Brain microvascular endothelial cell (primary cell): Measurements from ENCODE around the gene EPO.
"Not testable (repeated sequence)": the region's sequence is repeated elsewhere in the genome, so short reads cannot be mapped to it uniquely, and the experiment has no call there.

Source experiments
- DNase-seq: peaks from one replicate; pipeline ENCODE4 v3.0.0-alpha.2; 2020
- H3K27ac ChIP-seq: fragments of 250-450 bp; sonication (Bioruptor Pico); 2 replicates; pipeline ENCODE4 v1.5.1; 2020; ENCODE audit warnings: mild to moderate bottlenecking, moderate library complexity
- H3K27me3 ChIP-seq: fragments of 250-450 bp; sonication (Bioruptor Pico); replicated peaks from 2 replicates; pipeline ENCODE4 v1.5.1; 2020; ENCODE audit warnings: mild to moderate bottlenecking
- H3K36me3 ChIP-seq: fragments of 250-450 bp; sonication (Bioruptor Pico); replicated peaks from 2 replicates; pipeline ENCODE4 v1.5.1; 2020; ENCODE audit warnings: mild to moderate bottlenecking
- H3K4me3 ChIP-seq: 2 replicates; pipeline ENCODE4 v1.5.1; 2011; ENCODE audit warnings: low read depth, mild to moderate bottlenecking, control low read depth, low read length, moderate library complexity
- in situ Hi-C: cut with HindIII; loops from 2 replicates; pipeline ENCODE4 v1.10.0; 2017; ENCODE audit warnings: low sequenced_read_pairs, low pct_ligation_motif_present
- TF ChIP-seq, protein P1 (sequence below): IDR thresholded peaks from 2 replicates; pipeline ENCODE4 v1.5.1; 2011; ENCODE audit warnings: low read depth, mild to moderate bottlenecking, moderate library complexity, low read length, control low read depth, inconsistent platforms; ENCODE audit errors: missing control alignments

Gene EPO

GRCh38 chr7:100706672-100707311, 13.5 kb upstream of the EPO start:
- no peak for DNase-seq
- no peaks in the 10 kb centered on the region for H3K27me3 ChIP-seq
- in situ Hi-C loops = loop anchor here (25.0 kb wide), 1 partner anchor 131 kb away; the partner anchor contains the start of gene EPHB4
- H3K27ac ChIP-seq = peak overlapping the region; percentile 43
- TF ChIP-seq, protein P1, sequence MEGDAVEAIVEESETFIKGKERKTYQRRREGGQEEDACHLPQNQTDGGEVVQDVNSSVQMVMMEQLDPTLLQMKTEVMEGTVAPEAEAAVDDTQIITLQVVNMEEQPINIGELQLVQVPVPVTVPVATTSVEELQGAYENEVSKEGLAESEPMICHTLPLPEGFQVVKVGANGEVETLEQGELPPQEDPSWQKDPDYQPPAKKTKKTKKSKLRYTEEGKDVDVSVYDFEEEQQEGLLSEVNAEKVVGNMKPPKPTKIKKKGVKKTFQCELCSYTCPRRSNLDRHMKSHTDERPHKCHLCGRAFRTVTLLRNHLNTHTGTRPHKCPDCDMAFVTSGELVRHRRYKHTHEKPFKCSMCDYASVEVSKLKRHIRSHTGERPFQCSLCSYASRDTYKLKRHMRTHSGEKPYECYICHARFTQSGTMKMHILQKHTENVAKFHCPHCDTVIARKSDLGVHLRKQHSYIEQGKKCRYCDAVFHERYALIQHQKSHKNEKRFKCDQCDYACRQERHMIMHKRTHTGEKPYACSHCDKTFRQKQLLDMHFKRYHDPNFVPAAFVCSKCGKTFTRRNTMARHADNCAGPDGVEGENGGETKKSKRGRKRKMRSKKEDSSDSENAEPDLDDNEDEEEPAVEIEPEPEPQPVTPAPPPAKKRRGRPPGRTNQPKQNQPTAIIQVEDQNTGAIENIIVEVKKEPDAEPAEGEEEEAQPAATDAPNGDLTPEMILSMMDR = no peak
- H3K36me3 ChIP-seq = no peaks in the 10 kb centered on the region
- H3K4me3 ChIP-seq = peak overlapping the region; percentile 94

DNA sequence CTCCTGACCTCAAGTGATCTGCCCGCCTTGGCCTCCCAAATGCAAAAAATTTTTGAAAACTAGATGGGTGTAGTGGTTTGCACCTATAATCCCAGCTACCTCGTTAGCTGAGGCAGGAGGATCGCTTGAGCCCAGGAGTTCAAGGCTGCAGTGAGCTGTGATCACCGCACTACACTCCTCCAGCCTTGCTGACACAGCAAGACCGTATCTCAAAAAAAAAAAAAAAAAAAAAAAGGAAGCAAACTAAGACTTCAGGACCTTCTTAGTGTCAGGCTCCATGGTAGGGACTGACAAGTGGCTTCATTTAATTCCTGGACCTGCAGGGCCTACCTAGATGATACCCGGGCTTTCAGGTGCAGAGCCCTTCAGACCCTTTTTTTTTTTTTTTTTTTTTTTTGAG, 11.9 kb upstream of the EPO start:
- DNase-seq = no peak
- H3K4me3 ChIP-seq = no peak overlapping the region
- no peaks in the 10 kb centered on the region for H3K27me3 ChIP-seq
- in situ Hi-C loops = loop anchor here (25.0 kb wide), 1 partner anchor 129 kb away; the partner anchor contains the start of gene EPHB4
- no peaks in the 10 kb centered on the region for H3K36me3 ChIP-seq
- TF ChIP-seq, protein P1 = no peak
- no peak overlapping the region for H3K27ac ChIP-seq

DNA sequence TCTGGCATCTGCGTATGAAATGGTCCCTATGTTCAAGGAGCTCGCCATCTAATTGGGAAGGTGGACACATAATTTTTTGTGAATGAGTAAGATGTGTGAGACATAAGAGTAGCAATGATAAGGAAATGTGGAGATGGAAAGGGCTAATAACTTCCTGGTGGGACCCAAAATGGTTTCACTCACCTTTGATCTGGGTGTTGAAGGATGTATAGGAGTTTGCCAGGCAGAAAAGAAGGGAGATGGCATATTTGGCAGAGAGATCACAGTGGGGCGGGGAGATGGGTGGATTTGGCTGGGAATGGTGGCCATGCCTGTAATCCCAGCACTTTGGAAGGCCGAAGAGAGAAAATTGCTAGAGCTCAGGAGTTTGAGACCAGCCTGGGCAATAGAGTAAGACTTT, 9.8 kb upstream of the EPO start:
- TF ChIP-seq, protein P1 = no peak
- Histone ChIP-seq H3K36me3 (no peaks in the 10 kb centered on the region), H3K27ac (no peak overlapping the region), H3K27me3 (no peaks in the 10 kb centered on the region), H3K4me3 (no peak overlapping the region)
- DNase-seq = no peak
- in situ Hi-C loops = loop anchor here (25.0 kb wide), 1 partner anchor 127 kb away; the partner anchor contains the start of gene EPHB4

DNA sequence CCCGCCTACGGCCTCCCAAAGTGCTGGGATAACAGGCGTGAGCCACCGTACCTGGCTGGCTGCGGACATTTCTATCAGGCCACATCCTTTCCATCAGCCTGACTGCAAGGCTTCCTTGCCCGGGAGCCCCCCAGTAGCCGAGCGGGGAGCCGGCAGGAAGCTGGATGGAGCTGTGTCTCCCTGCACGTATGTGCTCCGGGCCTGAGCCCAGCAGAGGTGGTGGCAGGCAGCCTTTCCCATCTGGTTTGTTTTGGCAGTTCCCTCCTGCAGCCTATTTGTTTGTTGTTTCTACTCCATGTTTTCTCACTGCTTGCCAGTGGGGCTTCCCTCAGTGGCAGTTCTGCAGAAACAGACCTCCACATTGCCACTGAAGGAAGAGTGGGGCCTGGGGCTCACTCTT, 8.9 kb upstream of the EPO start:
- in situ Hi-C loops = loop anchor here (25.0 kb wide), 1 partner anchor 126 kb away; the partner anchor contains the start of gene EPHB4
- no peaks in the 10 kb centered on the region for H3K27me3 ChIP-seq
- TF ChIP-seq, protein P1 = no peak

GRCh38 chr7:100714725-100715124, 5.5 kb upstream of the EPO start:
- Histone ChIP-seq H3K27ac (no peak overlapping the region), H3K27me3 (peaks cover 3% of the 10 kb centered on the region), H3K36me3 (no peaks in the 10 kb centered on the region), H3K4me3 (no peak overlapping the region)
- TF ChIP-seq, protein P1 = no peak
- DNase-seq = no peak
- in situ Hi-C loops = loop anchor here (25.0 kb wide), 1 partner anchor 123 kb away; the partner anchor contains the start of gene EPHB4

More for the DNA sequence above, 8.9 kb upstream of the EPO start:
- H3K27ac ChIP-seq = no peak overlapping the region
- no peak overlapping the region for H3K4me3 ChIP-seq
- H3K36me3 ChIP-seq = no peaks in the 10 kb centered on the region
- no peak for DNase-seq

GRCh38 chr7:100717073-100717472, 3.2 kb upstream of the EPO start:
- H3K27me3 ChIP-seq = peaks cover 19% of the 10 kb centered on the region
- DNase-seq, H3K4me3 ChIP-seq, H3K36me3 ChIP-seq, H3K27ac ChIP-seq: not testable (repeated sequence)
- in situ Hi-C loops = loop anchor here (25.0 kb wide), 1 partner anchor 120 kb away; the partner anchor contains the start of gene EPHB4
